HG03039 (cell line): ENCODE results near the gene STK11.
"Not testable (repeated sequence)": the region's sequence is repeated elsewhere in the genome, so short reads cannot be mapped to it uniquely, and the experiment has no call there.

ENCODE experiments used
- ATAC-seq: cut with Tn5 transposase; IDR thresholded peaks from one replicate; pipeline ENCODE4 v1.9.1; 2021; ENCODE audit warnings: mild to moderate bottlenecking, moderate library complexity; ENCODE audit not compliant: unreplicated experiment

The STK11 gene

DNA sequence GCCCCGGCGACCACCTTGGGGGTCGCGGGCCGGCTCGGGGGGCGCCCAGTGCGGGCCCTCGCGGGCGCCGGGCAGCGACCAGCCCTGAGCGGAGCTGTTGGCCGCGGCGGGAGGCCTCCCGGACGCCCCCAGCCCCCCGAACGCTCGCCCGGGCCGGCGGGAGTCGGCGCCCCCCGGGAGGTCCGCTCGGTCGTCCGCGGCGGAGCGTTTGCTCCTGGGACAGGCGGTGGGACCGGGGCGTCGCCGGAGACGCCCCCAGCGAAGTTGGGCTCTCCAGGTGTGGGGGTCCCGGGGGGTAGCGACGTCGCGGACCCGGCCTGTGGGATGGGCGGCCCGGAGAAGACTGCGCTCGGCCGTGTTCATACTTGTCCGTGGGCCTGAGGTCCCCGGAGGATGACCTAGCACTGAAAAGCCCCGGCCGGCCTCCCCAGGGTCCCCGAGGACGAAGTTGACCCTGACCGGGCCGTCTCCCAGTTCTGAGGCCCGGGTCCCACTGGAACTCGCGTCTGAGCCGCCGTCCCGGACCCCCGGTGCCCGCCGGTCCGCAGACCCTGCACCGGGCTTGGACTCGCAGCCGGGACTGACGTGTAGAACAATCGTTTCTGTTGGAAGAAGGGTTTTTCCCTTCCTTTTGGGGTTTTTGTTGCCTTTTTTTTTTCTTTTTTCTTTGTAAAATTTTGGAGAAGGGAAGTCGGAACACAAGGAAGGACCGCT is 729 bp downstream of the STK11 start:
- no peak for ATAC-seq

DNA sequence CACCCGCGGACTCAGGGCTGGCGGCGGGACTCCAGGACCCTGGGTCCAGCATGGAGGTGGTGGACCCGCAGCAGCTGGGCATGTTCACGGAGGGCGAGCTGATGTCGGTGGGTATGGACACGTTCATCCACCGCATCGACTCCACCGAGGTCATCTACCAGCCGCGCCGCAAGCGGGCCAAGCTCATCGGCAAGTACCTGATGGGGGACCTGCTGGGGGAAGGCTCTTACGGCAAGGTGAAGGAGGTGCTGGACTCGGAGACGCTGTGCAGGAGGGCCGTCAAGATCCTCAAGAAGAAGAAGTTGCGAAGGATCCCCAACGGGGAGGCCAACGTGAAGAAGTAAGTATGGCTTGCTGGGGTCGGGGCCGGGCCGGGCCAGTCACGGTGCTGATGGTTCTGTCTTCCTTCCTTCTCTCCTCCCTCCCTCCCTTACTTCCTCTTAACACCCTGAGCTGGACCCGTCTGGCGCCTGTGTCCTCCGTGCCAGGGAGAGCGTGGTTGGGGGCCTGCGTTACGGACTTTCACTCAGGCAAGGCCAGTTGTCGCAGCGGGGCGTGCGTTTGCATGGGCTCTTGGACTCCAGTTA is 1.4 kb downstream of the STK11 start:
- ATAC-seq, result no peak

DNA sequence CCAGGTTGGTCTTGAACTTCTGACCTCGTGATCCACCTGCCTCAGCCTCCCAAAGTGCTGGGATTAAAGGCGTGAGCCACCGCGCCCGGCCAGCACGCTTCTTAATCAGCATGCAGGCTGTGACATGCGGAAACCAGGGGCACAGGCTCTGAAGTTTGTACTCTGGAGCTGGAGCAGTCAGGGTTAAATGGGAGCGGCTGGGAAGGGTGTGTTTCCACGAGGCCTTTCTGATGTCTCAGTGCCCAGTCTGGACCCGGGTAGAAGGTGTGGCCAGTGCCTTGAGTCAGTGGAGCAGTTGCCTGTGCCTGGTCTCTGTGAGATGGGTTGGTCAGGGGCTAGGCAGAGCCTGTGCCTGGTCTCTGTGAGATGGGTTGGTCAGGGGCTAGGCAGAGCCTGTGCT is 3.3 kb downstream of the STK11 start:
- not testable (repeated sequence) for ATAC-seq

DNA sequence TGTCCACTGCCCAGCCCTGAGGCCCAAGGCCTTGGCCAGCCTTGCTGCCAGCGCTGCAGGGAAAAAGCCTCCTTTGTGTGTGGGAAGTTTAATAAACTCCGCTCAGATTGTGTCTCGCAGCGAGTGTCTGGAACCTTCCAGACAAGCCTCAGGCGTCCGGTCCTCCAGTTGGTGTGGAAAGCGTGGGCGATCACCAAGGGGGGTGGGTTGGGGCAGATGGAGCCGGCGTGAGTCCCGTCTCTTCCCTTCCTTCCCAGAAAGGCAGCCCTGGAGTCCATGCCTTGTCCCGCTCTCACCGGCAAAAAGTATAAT is 4.6 kb downstream of the STK11 start:
- no peak for ATAC-seq

DNA sequence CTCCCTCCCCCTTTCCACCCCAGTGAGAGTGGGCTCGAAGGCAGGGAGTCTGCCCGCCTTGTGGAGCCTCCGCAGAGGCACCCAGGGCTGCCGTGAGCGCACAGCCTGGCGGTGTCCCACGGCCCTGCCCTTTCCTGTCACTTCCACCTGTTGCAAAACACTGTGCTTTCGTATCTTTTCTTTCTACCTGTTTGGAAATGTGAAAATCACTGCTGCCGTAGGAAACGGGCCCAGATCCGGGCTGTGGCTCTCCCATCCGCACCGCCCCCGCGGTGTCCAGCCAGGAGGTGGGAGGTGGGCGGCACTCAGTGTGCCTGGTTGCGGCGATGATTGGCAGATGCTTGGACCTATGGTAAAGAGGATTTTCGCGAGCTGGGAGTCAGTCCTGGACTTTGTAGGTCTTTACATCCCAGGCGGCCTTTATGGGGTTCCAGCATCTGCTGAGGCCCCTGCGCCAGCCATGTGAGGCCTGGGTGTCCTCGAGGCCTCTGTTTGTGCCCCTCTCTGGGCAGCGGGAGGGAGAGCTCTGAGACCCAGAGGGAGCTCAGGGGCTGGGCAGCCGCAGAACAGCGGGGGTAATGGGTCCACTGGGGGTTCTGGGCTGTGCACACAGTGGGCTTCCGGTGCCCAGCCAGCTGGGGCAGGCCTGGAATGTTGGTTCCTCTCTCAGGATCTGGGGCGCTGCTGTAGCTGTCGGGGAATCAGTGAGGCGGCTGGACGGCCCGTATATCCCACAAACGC is 6.1 kb downstream of the STK11 start:
- ATAC-seq, result no peak

DNA sequence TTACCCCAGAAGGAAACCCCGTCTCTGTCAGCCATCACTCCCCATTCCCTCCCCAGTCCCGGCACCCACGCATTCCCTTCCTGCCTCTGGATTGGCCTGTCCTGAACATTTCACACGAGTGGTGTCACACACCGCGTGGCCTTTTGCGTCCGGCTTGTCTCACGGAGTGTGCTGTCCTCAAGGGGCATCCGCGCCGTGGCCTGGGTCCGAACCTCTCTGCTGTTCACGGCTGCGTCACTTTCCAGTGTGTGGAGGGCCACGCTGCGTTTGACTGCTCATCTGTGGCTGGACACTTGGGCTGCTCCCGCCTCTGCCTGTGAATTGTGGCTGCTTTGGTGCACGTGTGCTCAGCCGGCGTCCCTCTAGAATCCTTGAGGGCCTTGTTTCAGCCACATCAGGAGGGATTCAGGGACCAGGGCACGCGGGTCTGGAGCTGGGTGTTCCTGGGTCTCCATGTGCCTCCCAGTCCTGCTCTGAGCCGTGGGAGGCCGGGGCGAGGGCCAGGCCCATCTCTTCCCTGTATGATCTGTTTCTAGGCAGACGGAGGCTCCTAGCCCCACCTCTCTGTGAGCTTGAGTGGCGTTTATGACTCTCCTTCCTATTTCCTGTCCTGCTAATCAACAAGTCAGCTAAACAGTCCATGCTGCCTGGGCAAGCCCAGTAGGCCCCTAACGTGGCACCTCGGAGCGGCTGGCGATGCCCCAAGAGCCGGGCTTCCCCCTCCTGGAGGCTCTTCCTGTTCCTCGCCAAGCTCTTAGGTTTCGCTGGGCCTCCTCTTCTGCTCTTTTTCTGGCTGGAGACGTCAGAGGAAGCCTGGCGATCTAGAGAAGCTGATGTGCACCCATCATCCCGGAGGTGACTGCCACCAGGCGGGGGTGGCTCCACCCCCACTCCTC is 8.1 kb downstream of the STK11 start:
- no peak for ATAC-seq

DNA sequence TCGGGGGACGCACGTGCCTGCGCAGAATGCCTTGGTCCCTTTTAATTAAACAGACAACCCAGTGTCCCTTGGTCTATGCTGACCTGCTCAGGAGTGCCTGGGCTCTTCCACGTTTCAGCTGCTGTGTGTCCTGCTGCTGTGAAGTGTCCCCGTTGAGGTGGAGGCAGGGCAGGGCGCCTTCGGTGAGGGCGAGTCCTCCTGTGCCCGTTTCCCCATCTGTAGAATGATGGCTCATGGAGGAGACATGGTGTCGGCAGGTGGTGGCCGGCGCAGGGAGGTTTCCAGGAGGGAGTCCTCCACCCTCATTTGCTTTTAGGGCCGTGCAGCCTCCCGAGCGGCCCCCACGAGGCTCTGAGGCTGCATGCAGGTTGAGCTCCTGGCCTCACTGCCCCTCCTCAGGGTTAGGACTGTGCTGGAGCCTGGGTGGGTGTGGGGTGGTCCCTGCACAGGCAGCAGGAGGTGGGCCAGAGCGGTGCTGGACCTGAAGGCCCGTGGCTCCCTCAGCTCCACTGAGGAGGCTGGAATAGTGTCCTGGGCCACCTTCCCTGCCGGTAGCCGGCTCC is 8.8 kb downstream of the STK11 start:
- ATAC-seq, result no peak

DNA sequence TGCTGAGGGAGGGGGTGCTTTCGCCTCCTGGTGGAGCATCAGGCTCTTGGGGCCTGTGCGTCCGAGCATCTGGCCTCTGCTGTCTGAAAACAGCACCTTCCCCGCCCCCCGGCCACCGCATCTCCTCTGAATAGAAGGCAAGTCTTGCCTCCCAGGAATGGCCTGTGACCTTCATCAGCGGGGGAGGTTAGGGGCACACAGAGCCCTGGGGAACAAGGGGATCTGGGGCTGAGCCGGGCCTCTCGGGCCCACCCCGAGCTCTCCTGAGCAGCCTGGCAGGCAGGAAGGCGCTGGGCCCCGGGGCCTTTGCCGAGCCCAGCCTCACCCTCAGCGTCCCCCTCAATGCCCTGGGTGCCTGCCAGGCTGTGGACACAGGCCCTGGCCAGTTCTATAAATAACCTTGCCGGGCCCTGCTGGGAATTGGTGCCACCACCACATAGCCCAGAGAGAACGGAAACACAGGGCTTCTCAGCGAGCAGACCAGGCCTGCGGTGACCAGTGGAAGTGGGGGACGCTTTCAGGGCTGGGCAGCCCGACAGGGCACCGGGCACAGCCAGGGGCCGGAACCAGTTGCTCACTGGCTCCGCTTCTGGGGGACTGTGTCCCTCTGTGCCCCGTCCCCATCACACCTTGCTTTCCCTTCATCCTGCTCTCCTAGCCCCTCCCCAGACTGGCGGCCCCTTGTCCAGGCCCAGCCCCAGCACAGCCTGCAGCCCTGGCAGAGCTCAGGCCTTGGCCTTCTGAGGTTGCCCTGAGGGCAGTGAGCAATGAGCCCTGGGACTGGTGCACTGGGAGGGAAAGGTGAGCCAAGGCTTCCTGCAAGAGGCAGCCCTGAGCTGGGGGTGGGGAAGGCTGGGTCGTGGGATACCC is 9.5 kb downstream of the STK11 start:
- ATAC-seq, result no peak

DNA sequence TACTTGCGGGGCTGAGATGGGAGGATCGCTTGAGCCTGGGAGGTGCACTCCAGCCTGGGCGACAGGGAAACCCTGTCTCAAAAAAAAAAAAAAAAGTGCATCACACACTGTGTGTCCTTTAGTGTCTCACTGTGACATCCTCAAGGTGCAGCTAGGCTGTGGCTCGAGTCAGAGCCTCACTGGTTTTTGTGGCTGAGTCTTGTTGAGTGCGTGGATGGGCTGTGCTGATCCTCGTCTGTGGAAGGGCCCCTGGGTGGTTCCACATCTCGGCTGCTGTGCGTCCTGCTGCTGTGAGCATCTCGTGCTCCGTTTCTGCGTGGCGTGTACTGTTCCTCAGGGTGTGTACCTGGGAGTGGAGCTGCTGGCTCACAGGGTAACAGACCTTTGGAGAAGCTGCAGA is 11.2 kb downstream of the STK11 start:
- no peak for ATAC-seq

DNA sequence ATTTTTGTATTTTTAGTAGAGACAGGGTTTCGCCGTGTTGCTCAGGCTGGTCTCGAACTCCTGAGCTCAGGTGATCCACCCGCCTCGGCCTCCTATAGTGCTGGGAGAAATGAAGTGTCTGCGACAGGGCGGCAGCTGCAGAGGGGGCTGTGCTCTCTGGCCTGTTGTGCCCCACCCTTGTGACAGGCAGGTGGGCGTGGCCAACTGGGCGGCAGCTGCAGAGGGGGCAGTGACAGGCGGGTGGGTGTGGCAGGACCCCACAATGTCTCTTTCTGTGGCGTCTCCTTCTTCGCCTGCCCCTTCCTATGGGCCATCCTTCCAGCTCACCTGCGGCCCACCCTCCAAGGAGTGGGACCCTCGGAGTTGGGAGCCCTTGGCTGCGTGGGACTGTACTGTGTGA is 11.8 kb downstream of the STK11 start:
- ATAC-seq, result no peak

DNA sequence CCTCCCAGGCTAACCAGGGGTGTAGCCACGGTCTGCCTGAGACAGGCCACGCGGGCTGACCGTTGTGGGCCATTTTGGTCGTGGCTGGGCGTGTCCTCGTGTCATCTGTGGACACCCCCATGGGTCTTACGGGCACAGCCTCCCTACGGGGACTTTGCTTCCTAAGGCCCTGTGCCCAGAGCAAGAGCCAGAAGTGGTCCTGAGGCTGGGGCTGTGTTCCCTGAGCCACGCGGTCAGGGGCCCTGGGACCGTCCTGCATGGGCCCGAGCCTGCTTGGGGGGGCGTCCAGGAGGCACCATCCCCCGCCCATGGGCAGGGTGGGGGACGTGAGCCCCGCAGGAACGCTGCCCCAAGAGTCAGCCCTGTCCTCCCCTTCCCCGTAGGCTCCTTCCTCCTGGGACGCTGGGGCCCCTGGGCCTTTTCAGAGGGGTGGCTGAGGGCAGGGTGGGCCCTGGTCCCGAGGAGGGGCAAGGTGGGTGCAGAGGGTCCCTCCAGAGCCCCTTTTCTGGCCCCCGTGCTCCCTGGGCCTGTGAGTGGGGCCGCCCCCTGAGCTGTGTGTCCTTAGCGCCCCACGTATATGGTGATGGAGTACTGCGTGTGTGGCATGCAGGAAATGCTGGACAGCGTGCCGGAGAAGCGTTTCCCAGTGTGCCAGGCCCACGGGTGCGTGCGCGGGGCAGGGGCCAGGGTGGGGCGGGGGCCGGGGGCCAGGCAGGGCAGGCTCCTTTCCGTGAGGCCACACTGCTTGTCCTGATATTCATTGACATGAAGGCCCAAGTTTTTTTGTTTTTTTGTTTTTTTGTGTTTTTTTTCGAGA is 13.4 kb downstream of the STK11 start:
- no peak for ATAC-seq

DNA sequence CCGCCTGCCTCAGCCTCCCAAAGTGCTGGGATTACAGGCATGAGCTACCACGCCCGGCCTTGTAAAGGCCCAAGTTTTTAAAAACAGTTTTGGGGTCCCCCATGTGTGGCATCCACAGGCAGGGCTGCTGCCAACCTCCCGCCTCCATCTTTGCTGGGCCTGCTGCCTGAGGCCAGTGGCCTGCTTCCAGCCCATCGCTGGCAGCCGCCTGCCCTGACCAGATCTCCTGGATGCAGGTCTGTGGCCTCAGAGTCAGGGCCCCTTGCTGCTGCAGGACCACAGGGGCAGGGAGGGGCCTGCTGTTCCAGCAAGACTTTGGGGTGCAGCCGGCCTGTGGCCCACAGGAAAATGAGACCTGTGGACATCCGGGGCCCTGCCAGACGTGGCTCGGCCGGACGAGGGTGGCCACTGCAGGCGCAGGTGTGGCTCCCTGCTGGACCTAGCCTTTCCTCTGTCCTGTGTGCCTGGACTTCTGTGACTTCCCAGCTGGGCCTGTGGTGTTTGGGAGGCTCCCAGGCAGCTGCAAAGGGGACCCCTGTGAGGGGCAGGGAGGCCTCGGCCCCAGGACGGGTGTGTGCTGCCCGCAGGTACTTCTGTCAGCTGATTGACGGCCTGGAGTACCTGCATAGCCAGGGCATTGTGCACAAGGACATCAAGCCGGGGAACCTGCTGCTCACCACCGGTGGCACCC is 14.4 kb downstream of the STK11 start:
- no peak for ATAC-seq

DNA sequence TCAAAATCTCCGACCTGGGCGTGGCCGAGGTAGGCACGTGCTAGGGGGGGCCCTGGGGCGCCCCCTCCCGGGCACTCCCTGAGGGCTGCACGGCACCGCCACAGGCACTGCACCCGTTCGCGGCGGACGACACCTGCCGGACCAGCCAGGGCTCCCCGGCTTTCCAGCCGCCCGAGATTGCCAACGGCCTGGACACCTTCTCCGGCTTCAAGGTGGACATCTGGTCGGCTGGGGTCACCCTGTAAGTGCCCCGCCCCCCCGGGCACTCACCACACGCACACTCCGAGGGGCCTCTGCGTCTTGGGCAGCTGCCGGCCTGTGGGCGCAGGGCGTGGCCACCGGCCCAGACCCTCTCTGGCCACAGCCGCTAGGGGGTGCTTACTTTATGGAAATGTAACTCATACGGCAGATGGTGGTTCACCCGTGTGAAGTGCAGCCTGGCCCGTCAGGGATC is 14.9 kb downstream of the STK11 start:
- ATAC-seq, result no peak

DNA sequence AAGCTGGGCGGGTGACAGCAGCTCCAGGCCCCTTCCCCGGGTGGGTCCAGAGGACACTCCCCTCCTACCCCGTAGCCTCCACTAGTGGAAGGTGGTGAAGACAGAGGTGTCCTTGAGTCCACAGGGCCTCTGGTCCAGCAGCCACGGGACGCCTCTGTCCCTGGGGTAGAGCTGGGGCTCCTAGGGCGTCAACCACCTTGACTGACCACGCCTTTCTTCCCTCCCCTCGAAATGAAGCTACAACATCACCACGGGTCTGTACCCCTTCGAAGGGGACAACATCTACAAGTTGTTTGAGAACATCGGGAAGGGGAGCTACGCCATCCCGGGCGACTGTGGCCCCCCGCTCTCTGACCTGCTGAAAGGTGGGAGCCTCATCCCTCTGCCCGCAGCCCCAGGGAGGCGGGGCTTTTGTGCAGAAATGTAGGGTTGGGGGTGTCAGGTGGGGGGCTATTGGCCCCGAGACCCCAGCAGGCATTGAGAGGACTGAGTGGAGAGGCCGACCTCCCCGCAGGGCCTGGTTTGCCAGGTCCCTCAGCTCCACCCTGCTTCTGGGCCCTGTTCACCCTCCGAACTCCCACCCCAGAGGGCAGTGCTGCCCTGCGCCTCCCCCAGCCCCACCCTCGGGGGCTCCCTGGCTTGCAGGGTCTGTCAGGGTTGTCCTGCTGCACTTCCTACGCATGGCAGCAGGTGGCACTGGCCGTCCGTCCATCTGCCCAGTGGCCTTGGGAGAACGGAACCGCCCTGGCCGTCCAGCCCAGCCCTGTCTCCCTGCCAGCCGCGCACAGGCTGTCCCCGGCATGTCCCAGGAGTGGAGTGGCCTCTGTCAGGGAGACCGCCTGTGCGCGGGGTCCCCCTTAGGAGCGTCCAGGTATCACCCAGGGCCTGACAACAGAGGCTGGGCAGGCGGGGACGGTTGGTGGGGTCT is 15.7 kb downstream of the STK11 start:
- ATAC-seq, result no peak

DNA sequence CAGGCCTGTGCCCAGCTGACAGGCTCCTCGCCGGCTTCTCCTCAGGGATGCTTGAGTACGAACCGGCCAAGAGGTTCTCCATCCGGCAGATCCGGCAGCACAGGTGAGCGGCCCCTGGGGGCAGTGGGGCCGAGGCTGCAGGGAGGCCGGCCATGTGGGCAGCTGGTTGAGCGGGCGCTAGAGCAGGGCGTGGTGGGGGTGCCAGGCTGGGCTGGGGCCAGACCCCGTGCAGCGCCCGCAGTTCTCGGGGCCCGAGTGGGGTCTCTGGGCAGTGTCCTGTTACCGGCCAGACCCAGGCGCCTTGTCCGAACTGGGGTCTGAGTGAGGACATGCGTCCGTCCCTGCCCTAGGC is 16.3 kb downstream of the STK11 start:
- no peak for ATAC-seq

DNA sequence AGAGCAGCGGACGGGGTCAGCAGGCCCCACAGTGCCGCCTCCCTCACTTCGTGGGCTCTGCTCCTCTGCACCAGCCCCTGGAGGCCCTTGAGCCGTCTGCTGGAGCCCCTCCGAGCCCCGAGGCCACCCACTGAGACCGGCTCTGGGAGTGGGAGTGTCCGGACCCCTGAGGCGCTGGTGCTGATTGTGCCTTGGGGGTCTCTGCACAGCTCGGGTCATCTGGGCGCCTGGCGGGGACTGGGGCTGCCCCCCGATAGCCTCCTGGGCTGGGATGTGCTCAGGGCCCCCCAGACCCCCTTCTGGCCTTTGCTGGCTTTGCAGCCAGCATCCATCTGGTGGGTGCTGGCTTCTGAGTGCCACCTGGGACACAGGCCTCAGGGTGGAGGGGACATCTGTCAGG is 16.8 kb downstream of the STK11 start:
- no peak for ATAC-seq

DNA sequence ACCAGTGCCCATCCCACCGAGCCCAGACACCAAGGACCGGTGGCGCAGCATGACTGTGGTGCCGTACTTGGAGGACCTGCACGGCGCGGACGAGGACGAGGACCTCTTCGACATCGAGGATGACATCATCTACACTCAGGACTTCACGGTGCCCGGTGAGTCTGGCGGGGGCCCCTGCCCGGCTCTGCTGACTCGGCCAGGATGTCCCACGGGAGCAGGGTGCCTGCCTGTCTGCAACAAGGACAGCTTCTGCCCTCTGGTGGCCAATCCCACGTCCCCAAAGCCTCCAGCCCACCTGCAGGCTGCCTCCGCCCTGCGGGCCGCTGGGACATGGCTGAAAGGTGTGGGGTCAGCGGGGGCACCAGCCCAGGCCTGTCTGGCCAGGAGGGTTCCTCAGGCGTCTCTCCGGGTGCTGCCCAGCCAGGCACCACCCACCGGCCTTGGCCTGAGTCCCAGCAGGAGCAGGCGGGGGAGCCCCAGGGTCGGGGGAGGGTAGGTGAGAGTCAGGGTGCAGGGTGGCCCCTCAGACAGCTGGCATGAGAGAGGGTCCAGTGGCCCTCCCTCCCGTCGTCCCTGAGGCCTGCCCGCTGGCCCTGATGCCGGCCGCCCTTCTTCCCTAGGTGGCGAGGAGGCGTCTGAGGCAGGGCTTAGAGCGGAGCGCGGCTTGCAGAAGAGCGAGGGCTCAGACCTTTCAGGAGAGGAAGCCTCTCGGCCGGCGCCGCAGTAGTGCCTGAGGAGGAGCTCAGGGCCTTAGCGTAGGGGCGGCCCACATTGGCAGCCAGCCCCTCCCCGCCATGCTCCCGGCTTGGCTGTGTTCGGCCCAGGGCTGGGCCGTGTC is 17.7 kb downstream of the STK11 start:
- no peak for ATAC-seq
